ENCODE results near the gene KATNIP. TPM values are rescaled to one million over a fixed set of nuclear protein-coding genes. Genes with fewer than 3 reads are reported as not detected.

The KATNIP gene
- total and polyA plus RNA-seq, 9 of the 15 experiments (the other 6 are each of a cell fraction or from before 2014, with no cell fraction given): 1.7 to 13.2 (median 8.0) TPM

DNA sequence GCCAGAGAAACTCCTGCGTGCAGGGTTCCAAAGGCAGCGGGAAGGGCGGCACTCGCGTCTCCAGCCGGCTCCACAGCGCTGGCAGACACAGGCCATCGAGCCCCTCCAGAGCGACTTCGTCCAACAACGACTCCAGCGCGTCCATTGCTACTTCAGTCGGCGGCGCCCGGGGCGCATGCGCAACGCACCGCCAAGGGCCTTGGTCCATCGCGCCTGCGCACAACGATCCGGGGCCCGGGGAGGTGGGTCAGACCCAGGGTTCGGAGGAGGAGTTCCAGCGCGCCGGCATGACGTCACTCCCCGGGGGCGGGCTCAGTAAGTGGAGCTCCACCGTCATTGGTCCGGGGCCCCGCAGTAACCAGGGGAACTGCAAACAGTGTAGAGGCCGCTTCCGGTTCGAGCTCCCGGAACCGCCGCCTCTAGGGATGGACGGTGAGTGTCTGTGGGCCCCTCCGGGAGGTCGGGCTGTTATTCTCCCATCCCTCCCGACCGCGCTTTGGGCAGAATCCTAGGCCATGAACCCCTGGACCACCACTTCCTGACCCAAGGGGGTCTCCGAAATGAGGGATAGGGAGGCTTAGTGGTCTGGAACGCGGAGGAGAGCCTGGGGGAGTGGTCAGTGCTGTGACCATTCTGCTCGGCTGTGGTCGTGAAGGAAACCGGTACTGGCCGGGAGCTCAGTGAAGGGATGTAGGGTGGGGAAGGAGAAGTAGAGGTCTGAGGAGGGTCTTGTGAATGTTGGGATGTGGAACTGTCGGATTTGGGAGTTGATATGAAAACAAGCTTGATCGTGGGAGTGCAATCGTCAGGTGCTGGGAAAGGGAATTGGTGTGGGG is at the start of gene KATNIP, which contains the start of gene GTF3C1 (continued):
- TF ChIP-seq SRSF3 (IDR thresholded peaks at IDR 0.05; ENCODE audit: insufficient read depth, low read length) (no peak), PCBP1 (IDR thresholded peaks at IDR 0.05; ENCODE audit: low read depth, low read length, poor library complexity, severe bottlenecking) (no peak), NFXL1 (CRISPR knock-in tag; IDR thresholded peaks at IDR 0.05) (no peak), CBX8 (IDR thresholded peaks at IDR 0.05; ENCODE audit: borderline replicate concordance, extremely low read depth, low read depth, low read length, poor library complexity, severe bottlenecking) (no peak), ZEB2 (IDR thresholded peaks at IDR 0.05) (no peak), HDAC2 (IDR thresholded peaks at IDR 0.05) (no peak; the same call in 1 of the 2 replicates), MIER1 (IDR thresholded peaks at IDR 0.05; ENCODE audit: low read depth) (no peak), SP2 (IDR thresholded peaks at IDR 0.05; ENCODE audit: extremely low read depth, low read depth, low read length, poor library complexity, severe bottlenecking) (peak; percentile 62), MEIS2 (IDR thresholded peaks at IDR 0.05; ENCODE audit: partially characterized antibody) (peak; percentile 98), CSDE1 (IDR thresholded peaks at IDR 0.05) (peak in 1 of 2 experiments; percentile 85; a peak in 2 of 4 replicates), JUNB (CRISPR knock-in tag; conservative IDR thresholded peaks at IDR 0.05) (peak; percentile 94)
- TF ChIP-seq, protein P1, sequence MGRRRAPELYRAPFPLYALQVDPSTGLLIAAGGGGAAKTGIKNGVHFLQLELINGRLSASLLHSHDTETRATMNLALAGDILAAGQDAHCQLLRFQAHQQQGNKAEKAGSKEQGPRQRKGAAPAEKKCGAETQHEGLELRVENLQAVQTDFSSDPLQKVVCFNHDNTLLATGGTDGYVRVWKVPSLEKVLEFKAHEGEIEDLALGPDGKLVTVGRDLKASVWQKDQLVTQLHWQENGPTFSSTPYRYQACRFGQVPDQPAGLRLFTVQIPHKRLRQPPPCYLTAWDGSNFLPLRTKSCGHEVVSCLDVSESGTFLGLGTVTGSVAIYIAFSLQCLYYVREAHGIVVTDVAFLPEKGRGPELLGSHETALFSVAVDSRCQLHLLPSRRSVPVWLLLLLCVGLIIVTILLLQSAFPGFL (CRISPR knock-in tag; IDR thresholded peaks at IDR 0.05): no peak
- TF ChIP-seq, protein P2, sequence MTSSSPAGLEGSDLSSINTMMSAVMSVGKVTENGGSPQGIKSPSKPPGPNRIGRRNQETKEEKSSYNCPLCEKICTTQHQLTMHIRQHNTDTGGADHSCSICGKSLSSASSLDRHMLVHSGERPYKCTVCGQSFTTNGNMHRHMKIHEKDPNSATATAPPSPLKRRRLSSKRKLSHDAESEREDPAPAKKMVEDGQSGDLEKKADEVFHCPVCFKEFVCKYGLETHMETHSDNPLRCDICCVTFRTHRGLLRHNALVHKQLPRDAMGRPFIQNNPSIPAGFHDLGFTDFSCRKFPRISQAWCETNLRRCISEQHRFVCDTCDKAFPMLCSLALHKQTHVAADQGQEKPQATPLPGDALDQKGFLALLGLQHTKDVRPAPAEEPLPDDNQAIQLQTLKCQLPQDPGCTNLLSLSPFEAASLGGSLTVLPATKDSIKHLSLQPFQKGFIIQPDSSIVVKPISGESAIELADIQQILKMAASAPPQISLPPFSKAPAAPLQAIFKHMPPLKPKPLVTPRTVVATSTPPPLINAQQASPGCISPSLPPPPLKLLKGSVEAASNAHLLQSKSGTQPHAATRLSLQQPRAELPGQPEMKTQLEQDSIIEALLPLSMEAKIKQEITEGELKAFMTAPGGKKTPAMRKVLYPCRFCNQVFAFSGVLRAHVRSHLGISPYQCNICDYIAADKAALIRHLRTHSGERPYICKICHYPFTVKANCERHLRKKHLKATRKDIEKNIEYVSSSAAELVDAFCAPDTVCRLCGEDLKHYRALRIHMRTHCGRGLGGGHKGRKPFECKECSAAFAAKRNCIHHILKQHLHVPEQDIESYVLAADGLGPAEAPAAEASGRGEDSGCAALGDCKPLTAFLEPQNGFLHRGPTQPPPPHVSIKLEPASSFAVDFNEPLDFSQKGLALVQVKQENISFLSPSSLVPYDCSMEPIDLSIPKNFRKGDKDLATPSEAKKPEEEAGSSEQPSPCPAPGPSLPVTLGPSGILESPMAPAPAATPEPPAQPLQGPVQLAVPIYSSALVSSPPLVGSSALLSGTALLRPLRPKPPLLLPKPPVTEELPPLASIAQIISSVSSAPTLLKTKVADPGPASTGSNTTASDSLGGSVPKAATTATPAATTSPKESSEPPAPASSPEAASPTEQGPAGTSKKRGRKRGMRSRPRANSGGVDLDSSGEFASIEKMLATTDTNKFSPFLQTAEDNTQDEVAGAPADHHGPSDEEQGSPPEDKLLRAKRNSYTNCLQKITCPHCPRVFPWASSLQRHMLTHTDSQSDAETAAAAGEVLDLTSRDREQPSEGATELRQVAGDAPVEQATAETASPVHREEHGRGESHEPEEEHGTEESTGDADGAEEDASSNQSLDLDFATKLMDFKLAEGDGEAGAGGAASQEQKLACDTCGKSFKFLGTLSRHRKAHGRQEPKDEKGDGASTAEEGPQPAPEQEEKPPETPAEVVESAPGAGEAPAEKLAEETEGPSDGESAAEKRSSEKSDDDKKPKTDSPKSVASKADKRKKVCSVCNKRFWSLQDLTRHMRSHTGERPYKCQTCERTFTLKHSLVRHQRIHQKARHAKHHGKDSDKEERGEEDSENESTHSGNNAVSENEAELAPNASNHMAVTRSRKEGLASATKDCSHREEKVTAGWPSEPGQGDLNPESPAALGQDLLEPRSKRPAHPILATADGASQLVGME (CRISPR knock-in tag; IDR thresholded peaks at IDR 0.05): peak; percentile 66; the same call in 1 of the 2 replicates
- TF ChIP-seq, protein P3, sequence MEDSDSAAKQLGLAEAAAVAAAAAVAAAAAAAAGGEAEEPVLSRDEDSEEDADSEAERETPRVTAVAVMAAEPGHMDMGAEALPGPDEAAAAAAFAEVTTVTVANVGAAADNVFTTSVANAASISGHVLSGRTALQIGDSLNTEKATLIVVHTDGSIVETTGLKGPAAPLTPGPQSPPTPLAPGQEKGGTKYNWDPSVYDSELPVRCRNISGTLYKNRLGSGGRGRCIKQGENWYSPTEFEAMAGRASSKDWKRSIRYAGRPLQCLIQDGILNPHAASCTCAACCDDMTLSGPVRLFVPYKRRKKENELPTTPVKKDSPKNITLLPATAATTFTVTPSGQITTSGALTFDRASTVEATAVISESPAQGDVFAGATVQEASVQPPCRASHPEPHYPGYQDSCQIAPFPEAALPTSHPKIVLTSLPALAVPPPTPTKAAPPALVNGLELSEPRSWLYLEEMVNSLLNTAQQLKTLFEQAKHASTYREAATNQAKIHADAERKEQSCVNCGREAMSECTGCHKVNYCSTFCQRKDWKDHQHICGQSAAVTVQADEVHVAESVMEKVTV (CRISPR knock-in tag; IDR thresholded peaks at IDR 0.05): no peak

Measured in K562 (cell line).